Measurements from ENCODE around the gene PRKCD. TPM values are rescaled to one million over a fixed set of nuclear protein-coding genes. Genes with fewer than 3 reads are reported as not detected.

Gene PRKCD
- total and polyA plus RNA-seq, 7 experiments from 2014 or later = 7.7 to 72.8 (median 17.5) TPM

GRCh38 chr3:53116956-53117355 is 44.1 kb upstream of the PRKCD start:
- Mint-ChIP-seq H3K4me1 (peaks cover 0 to 14% (median 0%) of the 10 kb centered on the region in 7 donors), H3K4me3 (no peak overlapping the region), H3K36me3 (peaks cover 11 to 30% (median 15%) of the 10 kb centered on the region in 5 donors), H3K27me3 (no peaks in the 10 kb centered on the region), H3K27ac (peak overlapping the region in 1 of 9 donors; percentile 41), H3K9me3 (no peaks in the 10 kb centered on the region)
- CTCF ChIA-PET = interaction anchor here (1.1 to 7.4 kb wide), 4 partner anchors 17 to 103 kb away, joined by 3 to 70 read pairs (median 9); no protein-coding TSS in a partner anchor
- Histone ChIP-seq H3K9me3 (ENCODE audit: control insufficient read depth in 2 of 3, low read length in 3 of 3) (no peaks in the 10 kb centered on the region), H3K4me3 (ENCODE audit: low read length) (no peak overlapping the region), H3K36me3 (ENCODE audit: control insufficient read depth in 2 of 3, insufficient read depth in 3 of 3, low read length in 3 of 3) (peaks cover 12 to 73% (median 21%) of the 10 kb centered on the region in 3 experiments), H3K4me1 (ENCODE audit: control insufficient read depth in 2 of 2, insufficient read depth in 2 of 2, low read length in 2 of 2) (no peaks in the 10 kb centered on the region), H3K27ac (ENCODE audit: low read depth, low read length) (no peak overlapping the region), H3K27me3 (ENCODE audit: control insufficient read depth in 2 of 2, insufficient read depth in 2 of 2, low read length in 2 of 2) (no peaks in the 10 kb centered on the region)
- ATAC-seq (no peak), DNase-seq (no peak)
- intact Hi-C loops (cut with micrococcal nuclease) = no loop called here
- POLR2A ChIA-PET = no interaction called here

GRCh38 chr3:53120336-53120735 is 40.7 kb upstream of the PRKCD start:
- intact Hi-C loops (cut with micrococcal nuclease) = no loop called here
- Mint-ChIP-seq H3K4me3 (no peak overlapping the region), H3K4me1 (peaks cover 0 to 22% (median 5%) of the 10 kb centered on the region in 7 donors), H3K27ac (no peak overlapping the region), H3K27me3 (no peaks in the 10 kb centered on the region), H3K9me3 (no peaks in the 10 kb centered on the region), H3K36me3 (peaks cover 22 to 58% (median 41%) of the 10 kb centered on the region in 5 donors)
- Histone ChIP-seq H3K4me1 (ENCODE audit: control insufficient read depth in 2 of 2, insufficient read depth in 2 of 2, low read length in 2 of 2) (no peaks in the 10 kb centered on the region), H3K9me3 (ENCODE audit: control insufficient read depth in 2 of 3, low read length in 3 of 3) (no peaks in the 10 kb centered on the region), H3K27ac (ENCODE audit: low read depth, low read length) (no peak overlapping the region), H3K4me3 (ENCODE audit: low read length) (no peak overlapping the region), H3K36me3 (ENCODE audit: control insufficient read depth in 2 of 3, insufficient read depth in 3 of 3, low read length in 3 of 3) (peaks cover 20 to 95% (median 36%) of the 10 kb centered on the region in 3 experiments), H3K27me3 (ENCODE audit: control insufficient read depth in 2 of 2, insufficient read depth in 2 of 2, low read length in 2 of 2) (no peaks in the 10 kb centered on the region)
- ATAC-seq (no peak), DNase-seq (no peak)
- CTCF ChIA-PET = no interaction called here
- POLR2A ChIA-PET = interaction anchor here (1.3 kb wide), 2 partner anchors 10 to 12 kb away, joined by 3 to 5 read pairs; partner anchors contain the start of gene RFT1

GRCh38 chr3:53122255-53122932 is 38.6 kb upstream of the PRKCD start:
- POLR2A ChIA-PET = interaction anchor here (1.1 kb wide), 1 partner anchor 9 kb away, joined by 4 read pairs; no protein-coding TSS in a partner anchor
- intact Hi-C loops (cut with micrococcal nuclease) = no loop called here
- CTCF ChIA-PET = interaction anchor here (0.9 to 1.6 kb wide), 2 partner anchors 12 to 74 kb away, joined by 3 to 4 read pairs; no protein-coding TSS in a partner anchor
- Histone ChIP-seq H3K27ac (ENCODE audit: low read depth, low read length) (no peak overlapping the region), H3K4me1 (ENCODE audit: control insufficient read depth in 2 of 2, insufficient read depth in 2 of 2, low read length in 2 of 2) (no peaks in the 10 kb centered on the region), H3K4me3 (ENCODE audit: low read length) (no peak overlapping the region), H3K9me3 (ENCODE audit: control insufficient read depth in 2 of 3, low read length in 3 of 3) (no peaks in the 10 kb centered on the region), H3K27me3 (ENCODE audit: control insufficient read depth in 2 of 2, insufficient read depth in 2 of 2, low read length in 2 of 2) (no peaks in the 10 kb centered on the region), H3K36me3 (ENCODE audit: control insufficient read depth in 2 of 3, insufficient read depth in 3 of 3, low read length in 3 of 3) (peaks cover 20 to 90% (median 35%) of the 10 kb centered on the region in 3 experiments)
- H3K27me3 Mint-ChIP-seq = no peaks in the 10 kb centered on the region
- no peaks in the 10 kb centered on the region for H3K9me3 Mint-ChIP-seq
- peak overlapping the region in 1 of 9 donors; percentile 35 for H3K27ac Mint-ChIP-seq
- peaks cover 0 to 22% (median 5%) of the 10 kb centered on the region in 7 donors for H3K4me1 Mint-ChIP-seq
- ATAC-seq = no peak
- peaks cover 22 to 64% (median 41%) of the 10 kb centered on the region in 5 donors for H3K36me3 Mint-ChIP-seq
- H3K4me3 Mint-ChIP-seq = no peak overlapping the region
- no peak for DNase-seq

GRCh38 chr3:53122933-53123305 is 38.1 kb upstream of the PRKCD start:
- Mint-ChIP-seq H3K27ac (no peak overlapping the region), H3K36me3 (peaks cover 21 to 63% (median 40%) of the 10 kb centered on the region in 5 donors), H3K4me1 (peaks cover 0 to 19% (median 5%) of the 10 kb centered on the region in 7 donors), H3K27me3 (no peaks in the 10 kb centered on the region), H3K4me3 (no peak overlapping the region), H3K9me3 (no peaks in the 10 kb centered on the region)
- no peak overlapping the region for H3K4me3 ChIP-seq (ENCODE audit: low read length)
- intact Hi-C loops (cut with micrococcal nuclease) = no loop called here
- POLR2A ChIA-PET = interaction anchor here (1.1 kb wide), 1 partner anchor 8 kb away, joined by 4 read pairs; no protein-coding TSS in a partner anchor
- no peaks in the 10 kb centered on the region for H3K9me3 ChIP-seq (ENCODE audit: control insufficient read depth in 2 of 3, low read length in 3 of 3)
- ATAC-seq (peak; percentile 81), DNase-seq (no peak)
- no peaks in the 10 kb centered on the region for H3K27me3 ChIP-seq (ENCODE audit: control insufficient read depth in 2 of 2, insufficient read depth in 2 of 2, low read length in 2 of 2)
- no peaks in the 10 kb centered on the region for H3K4me1 ChIP-seq (ENCODE audit: control insufficient read depth in 2 of 2, insufficient read depth in 2 of 2, low read length in 2 of 2)
- no peak overlapping the region for H3K27ac ChIP-seq (ENCODE audit: low read depth, low read length)
- CTCF ChIA-PET = interaction anchor here (1.6 kb wide), 1 partner anchor 11 kb away, joined by 4 read pairs; no protein-coding TSS in a partner anchor
- peaks cover 20 to 84% (median 31%) of the 10 kb centered on the region in 3 experiments for H3K36me3 ChIP-seq (ENCODE audit: control insufficient read depth in 2 of 3, insufficient read depth in 3 of 3, low read length in 3 of 3)

GRCh38 chr3:53123510-53123909 is 37.5 kb upstream of the PRKCD start:
- Mint-ChIP-seq H3K27ac (peak overlapping the region in 1 of 9 donors; percentile 84), H3K4me1 (peaks cover 0 to 14% (median 7%) of the 10 kb centered on the region in 7 donors), H3K4me3 (no peak overlapping the region), H3K27me3 (no peaks in the 10 kb centered on the region), H3K36me3 (peaks cover 15 to 57% (median 34%) of the 10 kb centered on the region in 5 donors), H3K9me3 (no peaks in the 10 kb centered on the region)
- intact Hi-C loops (cut with micrococcal nuclease) = no loop called here
- CTCF ChIA-PET = interaction anchor here (1.6 kb wide), 1 partner anchor 10 kb away, joined by 4 read pairs; no protein-coding TSS in a partner anchor
- Histone ChIP-seq H3K27ac (ENCODE audit: low read depth, low read length) (no peak overlapping the region), H3K27me3 (ENCODE audit: control insufficient read depth in 2 of 2, insufficient read depth in 2 of 2, low read length in 2 of 2) (no peaks in the 10 kb centered on the region), H3K4me3 (ENCODE audit: low read length) (no peak overlapping the region), H3K4me1 (ENCODE audit: control insufficient read depth in 2 of 2, insufficient read depth in 2 of 2, low read length in 2 of 2) (no peaks in the 10 kb centered on the region), H3K36me3 (ENCODE audit: control insufficient read depth in 2 of 3, insufficient read depth in 3 of 3, low read length in 3 of 3) (peaks cover 16 to 78% (median 29%) of the 10 kb centered on the region in 3 experiments), H3K9me3 (ENCODE audit: control insufficient read depth in 2 of 3, low read length in 3 of 3) (no peaks in the 10 kb centered on the region)
- POLR2A ChIA-PET = no interaction called here
- DNase-seq = no peak
- ATAC-seq = no peak

- CTCF ChIA-PET = interaction anchor here (1.3 kb wide), 1 partner anchor 9 kb away, joined by 3 read pairs; no protein-coding TSS in a partner anchor
- DNase-seq (no peak), ATAC-seq (peak; percentile 50)
- Mint-ChIP-seq H3K9me3 (no peaks in the 10 kb centered on the region), H3K27ac (peak overlapping the region in 1 of 9 donors; percentile 20), H3K27me3 (no peaks in the 10 kb centered on the region), H3K4me3 (no peak overlapping the region), H3K4me1 (peaks cover 0 to 16% (median 8%) of the 10 kb centered on the region in 7 donors), H3K36me3 (peaks cover 14 to 52% (median 32%) of the 10 kb centered on the region in 5 donors)
- H3K36me3 ChIP-seq (ENCODE audit: control insufficient read depth in 2 of 3, insufficient read depth in 3 of 3, low read length in 3 of 3) = peaks cover 14 to 74% (median 27%) of the 10 kb centered on the region in 3 experiments
- H3K9me3 ChIP-seq (ENCODE audit: control insufficient read depth in 2 of 3, low read length in 3 of 3) = no peaks in the 10 kb centered on the region
- POLR2A ChIA-PET = interaction anchor here (1.9 kb wide), 1 partner anchor 11 kb away, joined by 6 read pairs; no protein-coding TSS in a partner anchor
- intact Hi-C loops (cut with micrococcal nuclease) = no loop called here
- no peaks in the 10 kb centered on the region for H3K27me3 ChIP-seq (ENCODE audit: control insufficient read depth in 2 of 2, insufficient read depth in 2 of 2, low read length in 2 of 2)
- peaks cover 0 to 3% of the 10 kb centered on the region in 2 donors for H3K4me1 ChIP-seq (ENCODE audit: control insufficient read depth in 2 of 2, insufficient read depth in 2 of 2, low read length in 2 of 2)
- no peak overlapping the region for H3K4me3 ChIP-seq (ENCODE audit: low read length)
- no peak overlapping the region for H3K27ac ChIP-seq (ENCODE audit: low read depth, low read length)
Measured at GRCh38 chr3:53123953-53124352, 37.1 kb upstream of the PRKCD start.
